SK-N-SH (cell line): ENCODE results near the gene COL8A1.

ENCODE experiments used
- CTCF ChIP-seq: fragments of 200-600 bp; sonication (generic); IDR thresholded peaks from 2 replicates; pipeline ENCODE4 v1.6.1; 2017; ENCODE audit warnings: antibody characterized with exemption, mild to moderate bottlenecking, moderate library complexity
- EZH2phosphoT487 ChIP-seq: fragments of 200-600 bp; sonication (generic); IDR thresholded peaks from 2 replicates; pipeline ENCODE4 v1.6.1; 2017; ENCODE audit warnings: low read depth, mixed run types, mild to moderate bottlenecking, antibody characterized with exemption, moderate library complexity, borderline replicate concordance
- FOXM1 ChIP-seq: IDR thresholded peaks from 2 replicates; pipeline ENCODE4 v1.4.0; 2012; ENCODE audit warnings: low read depth, mild to moderate bottlenecking
- RAD21 ChIP-seq: IDR thresholded peaks from 2 replicates; pipeline ENCODE4 v1.6.1; 2012; ENCODE audit warnings: mild to moderate bottlenecking, low read length
- RXRA ChIP-seq: IDR thresholded peaks from 2 replicates; pipeline ENCODE4 v1.4.0; 2012; ENCODE audit warnings: low read depth, mild to moderate bottlenecking, borderline replicate concordance
- TAF1 ChIP-seq: IDR thresholded peaks from 2 replicates; pipeline ENCODE4 v1.6.1; 2012; ENCODE audit warnings: low read depth, mild to moderate bottlenecking, low read length, moderate library complexity, borderline replicate concordance
- TCF12 ChIP-seq: IDR thresholded peaks from 2 replicates; pipeline ENCODE4 v1.4.0; 2012

- no peak for TF ChIP-seq FOXM1
- TF ChIP-seq TAF1: peak; percentile 53; the same call in 1 of the 2 replicates
- TF ChIP-seq EZH2phosphoT487: no peak
- peak; percentile 32; the same call in 1 of the 2 replicates for TF ChIP-seq CTCF
- peak; percentile 14; the same call in 1 of the 2 replicates for TF ChIP-seq TCF12
- TF ChIP-seq RAD21: no peak
- TF ChIP-seq RXRA: no peak
Observed at GRCh38 chr3:99817437-99818240, 179.2 kb downstream of the COL8A1 start, which contains the start of gene CMSS1.
